Tibial artery (tissue), 4 donors: ENCODE results near the gene TEX44.

Experiments used
- DNase-seq, 2 donors: peaks; one replicate each; pipeline ENCODE4 v3.0.0-alpha.2; 2019
- H3K27ac ChIP-seq, 2 donors: fragments of 200-600 bp; sonication (generic) in 1 of 2; 1 replicate in 1 of 2; 2 replicates in 1 of 2; pipeline ENCODE4 v1.5.1; 2018 to 2019; ENCODE audit warnings: mild to moderate bottlenecking in 1 of 2
- H3K27me3 ChIP-seq, 2 donors: fragments of 200-600 bp; sonication (generic) in 1 of 2; one replicate each; pipeline versions ENCODE4 v1.5.1 to v1.6.0; 2016 to 2019
- H3K36me3 ChIP-seq, 3 donors: fragments of 200-600 bp; sonication (generic) in 2 of 3; one replicate each; pipeline ENCODE4 v1.5.1; 2016 to 2019; ENCODE audit warnings: mild to moderate bottlenecking in 2 of 3
- H3K4me1 ChIP-seq, 4 donors: fragments of 200-600 bp; sonication (generic) in 2 of 4; 1 replicate in 3 of 4; 2 replicates in 1 of 4; pipeline ENCODE4 v1.5.1; 2016 to 2019
- H3K4me3 ChIP-seq, 2 donors: fragments of 200-600 bp; sonication (generic) in 1 of 2; 1 replicate in 1 of 2; 2 replicates in 1 of 2; pipeline ENCODE4 v1.5.1; 2018 to 2019; ENCODE audit warnings: mild to moderate bottlenecking in 2 of 2
- H3K9me3 ChIP-seq, 3 donors: fragments of 200-600 bp; sonication (generic) in 1 of 3; one replicate each; pipeline ENCODE4 v1.5.1; 2016 to 2019
- CTCF ChIP-seq, 2 experiments: fragments of 200-600 bp in 1 of 2; fragments of 450-650 bp in 1 of 2; IDR thresholded peaks; one replicate each; pipeline ENCODE4 v1.5.1; 2017 to 2019; ENCODE audit warnings: antibody characterized with exemption in 2 of 2, mild to moderate bottlenecking in 1 of 2, moderate library complexity in 1 of 2
- intact Hi-C: fragments of 100-400 bp; cut with DNase I; formaldehyde crosslinking; loops from one replicate; pipeline ENCODE4 v1.15.0; 2023; ENCODE audit warnings: low total_unique reads

Gene TEX44

GRCh38 chr2:231612456-231613330 is 20.0 kb downstream of the TEX44 start:
- intact Hi-C loops = loop anchor here (2.0 kb wide), 2 partner anchors 54 to 96 kb away; partner anchors contain the start of gene PTMA
- peak; percentile 95 to 98 for DNase-seq
- TF ChIP-seq CTCF (IDR thresholded peaks at IDR 0.05) = peak; percentile 97 to 98

GRCh38 chr2:231613331-231613662 is 20.6 kb downstream of the TEX44 start:
- no peaks in the 10 kb centered on the region for H3K9me3 ChIP-seq
- intact Hi-C loops = loop anchor here (2.0 kb wide), 2 partner anchors 54 to 96 kb away; partner anchors contain the start of gene PTMA
- H3K27ac ChIP-seq = peak overlapping the region; percentile 97 to 100
- DNase-seq = peak in 1 of 2 donors; percentile 86
- H3K4me1 ChIP-seq = peaks cover 23 to 68% (median 47%) of the 10 kb centered on the region in 4 donors
- H3K36me3 ChIP-seq = no peaks in the 10 kb centered on the region
- peak overlapping the region; percentile 50 to 68 for H3K4me3 ChIP-seq
- no peaks in the 10 kb centered on the region for H3K27me3 ChIP-seq
- TF ChIP-seq CTCF (IDR thresholded peaks at IDR 0.05) = no peak

More at GRCh38 chr2:231612456-231613330, 20.0 kb downstream of the TEX44 start:
- Histone ChIP-seq H3K9me3 (no peaks in the 10 kb centered on the region), H3K4me3 (peak overlapping the region; percentile 50 to 68), H3K27ac (peak overlapping the region; percentile 97 to 100), H3K4me1 (peaks cover 23 to 64% (median 46%) of the 10 kb centered on the region in 4 donors), H3K36me3 (no peaks in the 10 kb centered on the region), H3K27me3 (no peaks in the 10 kb centered on the region)

- H3K4me3 ChIP-seq = peak overlapping the region; percentile 50 to 68
- DNase-seq = peak; percentile 87 to 95
- no peaks in the 10 kb centered on the region for H3K36me3 ChIP-seq
- TF ChIP-seq CTCF (IDR thresholded peaks at IDR 0.05) = peak; percentile 23 to 53
- H3K27ac ChIP-seq = peak overlapping the region; percentile 97 to 100
- H3K4me1 ChIP-seq = peaks cover 23 to 68% (median 47%) of the 10 kb centered on the region in 4 donors
- H3K27me3 ChIP-seq = no peaks in the 10 kb centered on the region
- no peaks in the 10 kb centered on the region for H3K9me3 ChIP-seq
- intact Hi-C loops = loop anchor here (2.0 kb wide), 3 partner anchors 29 to 95 kb away; partner anchors contain the start of gene PTMA
These were observed 21.2 kb downstream of the TEX44 start for GRCh38 chr2:231613663-231614558.

- H3K27me3 ChIP-seq = no peaks in the 10 kb centered on the region
- intact Hi-C loops = loop anchor here (2.0 kb wide), 1 partner anchor 28 kb away; no protein-coding TSS in a partner anchor
- H3K27ac ChIP-seq = peak overlapping the region; percentile 97 to 100
- H3K4me3 ChIP-seq = peak overlapping the region; percentile 50 to 68
- H3K4me1 ChIP-seq = peaks cover 23 to 68% (median 47%) of the 10 kb centered on the region in 4 donors
- H3K9me3 ChIP-seq = no peaks in the 10 kb centered on the region
- no peak for TF ChIP-seq CTCF (IDR thresholded peaks at IDR 0.05)
- DNase-seq = no peak
- H3K36me3 ChIP-seq = no peaks in the 10 kb centered on the region
These were observed 21.9 kb downstream of the TEX44 start for GRCh38 chr2:231614559-231615057.

GRCh38 chr2:231615058-231615671 is 22.5 kb downstream of the TEX44 start:
- Histone ChIP-seq H3K27me3 (no peaks in the 10 kb centered on the region), H3K4me3 (peak overlapping the region; percentile 50 to 68), H3K27ac (peak overlapping the region; percentile 97 to 100), H3K36me3 (no peaks in the 10 kb centered on the region), H3K4me1 (peaks cover 23 to 68% (median 48%) of the 10 kb centered on the region in 4 donors), H3K9me3 (no peaks in the 10 kb centered on the region)
- no peak for TF ChIP-seq CTCF (IDR thresholded peaks at IDR 0.05)
- DNase-seq = no peak
- intact Hi-C loops = loop anchor here (2.0 kb wide), 1 partner anchor 28 kb away; no protein-coding TSS in a partner anchor
